Stimulated activated CD8-positive, alpha-beta memory T cell treated with anti-CD3 and anti-CD28 coated beads, Interleukin-7, amount 100 ng/mL, for 24 hours (primary cell): ENCODE measurements around the gene SYNC.

Source experiments
- DNase-seq: peaks from one replicate; pipeline ENCODE4 v3.0.0-alpha.2; 2020; ENCODE audit warnings: low read depth

Gene SYNC

DNA sequence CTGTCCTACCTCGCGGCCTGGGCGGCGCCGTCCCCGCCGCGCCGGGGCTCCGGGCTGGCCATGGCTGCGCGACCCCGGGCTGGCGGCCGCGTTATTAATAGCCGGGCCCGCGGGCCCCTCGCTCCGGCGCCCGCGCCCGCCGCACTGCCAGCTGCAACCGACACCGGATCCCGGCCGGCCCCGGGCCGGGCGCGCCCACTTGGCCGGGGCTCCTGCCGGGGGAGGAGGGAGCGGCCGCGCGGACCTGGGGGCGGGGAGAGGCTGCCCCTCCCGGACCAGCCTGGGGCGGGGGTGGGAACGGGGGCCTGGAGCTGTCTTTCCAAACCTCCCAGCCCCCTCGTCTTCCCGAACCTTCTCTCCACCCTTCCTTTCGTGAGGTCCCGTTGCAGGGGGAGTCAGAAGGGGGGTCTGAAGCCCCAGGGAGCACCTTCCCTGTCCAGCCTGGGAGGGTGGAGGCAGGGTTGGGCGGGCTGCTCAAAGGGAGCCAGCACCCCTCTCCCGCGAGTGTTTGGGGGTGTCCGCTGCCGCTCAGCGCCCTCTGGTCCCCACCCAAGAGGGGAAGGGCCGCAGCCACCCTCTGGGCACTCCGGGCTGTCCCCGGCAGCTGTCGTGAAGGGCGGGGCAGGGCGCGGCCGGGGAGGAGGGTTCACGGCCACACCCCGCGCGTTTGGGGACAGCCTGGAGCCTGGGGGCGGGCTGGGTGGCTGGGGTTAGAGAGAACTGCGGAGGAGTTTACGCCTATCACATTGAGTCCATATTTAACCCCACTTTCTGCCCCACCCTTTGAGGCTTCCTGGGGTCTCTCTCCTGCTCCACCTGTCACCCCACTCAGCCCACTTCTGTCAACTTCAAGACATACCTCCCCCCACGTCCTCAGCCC, at the start of gene SYNC:
TSS of gene SYNC (minus strand) at position 172 of the 880 bp plus-strand sequence. CDS start at position 62, 110 bp downstream.
- no peak for DNase-seq

GRCh38 chr1:32749771-32750170, 47.2 kb upstream of the SYNC start:
- no peak for DNase-seq

DNA sequence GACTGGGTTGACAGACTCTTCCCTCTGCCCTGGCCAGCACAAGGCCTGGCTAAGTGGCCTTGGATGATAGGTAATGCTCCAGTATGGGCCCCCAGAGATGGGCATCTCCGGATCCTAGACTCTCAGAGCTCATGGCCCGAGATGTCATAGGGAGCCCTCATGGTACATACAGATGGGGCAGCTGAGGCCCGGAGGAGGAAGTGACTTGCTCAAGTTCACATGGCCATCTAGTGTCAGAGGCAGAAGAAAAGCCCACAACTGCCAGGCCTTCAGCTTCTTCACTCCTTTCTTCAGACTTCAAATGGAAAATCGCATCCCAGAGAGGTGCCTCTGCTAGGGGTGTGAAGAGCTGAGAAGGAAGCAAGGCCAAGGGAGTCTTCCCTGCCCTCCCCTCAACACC, 46.8 kb upstream of the SYNC start:
- no peak for DNase-seq

DNA sequence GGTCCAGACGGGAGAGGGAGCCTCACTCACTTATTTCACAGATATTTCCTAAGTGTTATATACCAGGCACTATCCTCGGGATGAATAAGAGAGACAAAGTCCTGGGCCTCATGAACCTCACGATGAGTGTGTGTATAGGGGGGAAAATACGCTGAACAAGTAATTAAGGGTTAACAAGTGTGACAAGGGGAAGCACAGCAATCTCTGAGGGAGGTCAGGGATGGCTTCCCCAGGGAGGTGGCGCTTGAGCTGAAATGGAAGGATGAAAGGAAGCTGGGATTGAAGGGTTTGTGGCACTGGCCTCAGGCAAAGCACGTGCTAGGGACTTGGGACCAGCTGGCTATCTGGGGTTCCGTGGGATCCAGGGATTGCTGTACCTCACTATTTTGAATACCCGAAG, 46.4 kb upstream of the SYNC start:
- DNase-seq: no peak

- DNase-seq: no peak
Observed at GRCh38 chr1:32748348-32748747, 45.8 kb upstream of the SYNC start.

DNA sequence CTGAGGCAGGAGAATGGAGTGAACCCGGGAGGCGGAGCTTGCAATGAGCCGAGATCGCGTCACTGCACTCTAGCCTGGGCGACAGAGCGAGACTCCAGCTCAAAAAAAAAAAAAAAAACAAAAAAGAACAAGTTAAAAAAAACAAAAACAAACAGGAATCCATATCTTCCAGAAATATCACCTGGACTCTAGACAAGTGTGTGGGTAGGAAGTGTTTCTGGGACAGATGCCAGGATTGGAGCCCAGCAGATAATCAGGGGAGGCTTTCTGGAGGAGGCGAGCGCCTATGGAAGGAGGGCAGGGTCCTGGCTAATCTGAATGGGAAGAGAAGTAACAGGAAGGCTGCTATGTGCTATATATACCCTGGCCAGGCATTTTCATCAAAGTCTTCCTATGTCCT, 43.6 kb upstream of the SYNC start:
- no peak for DNase-seq

GRCh38 chr1:32744071-32744425, 41.5 kb upstream of the SYNC start:
- DNase-seq: no peak

DNA sequence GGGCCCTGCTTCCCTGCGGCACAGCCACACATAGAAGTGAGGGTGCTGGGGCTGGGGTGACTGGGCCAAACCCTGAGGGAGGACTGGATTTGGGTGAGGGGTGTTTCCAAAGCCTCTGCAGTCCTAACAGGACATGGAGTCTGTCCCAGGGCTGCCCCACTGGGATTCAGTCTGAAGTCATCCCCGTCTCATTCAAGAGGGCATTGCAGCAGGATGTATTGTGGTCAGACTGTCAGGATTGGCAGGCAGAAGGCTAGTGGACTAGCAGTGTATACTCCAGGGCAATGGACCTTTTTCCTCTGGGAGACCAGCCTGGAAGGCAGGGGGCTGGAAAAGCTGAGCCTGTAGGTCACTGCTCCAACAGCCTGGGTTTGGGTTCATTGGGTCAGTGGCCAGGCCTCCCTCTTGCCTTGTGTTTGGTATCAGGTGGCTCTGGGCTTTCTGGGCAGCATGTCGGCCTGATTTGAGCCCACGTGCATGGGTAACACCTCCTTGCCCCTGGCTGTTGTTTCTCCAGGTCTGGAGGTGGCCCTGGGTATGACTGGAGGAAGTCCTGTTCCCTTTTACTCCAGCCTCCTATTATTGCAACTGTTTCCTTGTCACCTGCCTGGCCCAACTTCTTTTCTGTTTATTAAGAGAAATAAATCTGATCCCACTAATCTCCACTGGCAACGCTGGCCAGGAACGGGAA, 41.0 kb upstream of the SYNC start:
- DNase-seq: no peak

- DNase-seq: no peak
Observed at GRCh38 chr1:32742956-32743355, 40.4 kb upstream of the SYNC start.

- no peak for DNase-seq
Observed at GRCh38 chr1:32742199-32742947, 39.8 kb upstream of the SYNC start.

GRCh38 chr1:32741413-32742198, 39.0 kb upstream of the SYNC start:
- DNase-seq: no peak

DNA sequence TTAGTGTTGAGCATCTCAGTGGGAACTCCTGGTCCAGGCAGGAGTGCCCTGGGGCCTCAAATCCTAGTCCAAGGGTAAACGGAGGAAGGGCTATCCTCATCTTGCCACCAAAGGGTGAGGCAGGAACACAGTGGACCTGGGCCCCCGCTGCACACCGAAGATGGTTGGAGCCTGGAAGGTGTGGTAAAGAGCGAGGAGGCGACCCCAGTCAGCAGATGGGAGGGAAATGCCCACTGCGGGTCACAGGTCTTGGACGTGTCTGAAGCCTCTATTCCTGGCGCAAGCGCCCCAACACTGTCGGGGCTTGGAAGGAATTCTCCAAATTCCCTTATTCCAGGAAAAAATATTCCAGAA, 38.5 kb upstream of the SYNC start:
- DNase-seq: no peak

- DNase-seq: no peak
Observed at GRCh38 chr1:32736812-32737791, 34.5 kb upstream of the SYNC start.

GRCh38 chr1:32733582-32734321, 31.2 kb upstream of the SYNC start:
- DNase-seq: no peak

- DNase-seq: no peak
Observed at GRCh38 chr1:32729254-32730046, 26.9 kb upstream of the SYNC start.

DNA sequence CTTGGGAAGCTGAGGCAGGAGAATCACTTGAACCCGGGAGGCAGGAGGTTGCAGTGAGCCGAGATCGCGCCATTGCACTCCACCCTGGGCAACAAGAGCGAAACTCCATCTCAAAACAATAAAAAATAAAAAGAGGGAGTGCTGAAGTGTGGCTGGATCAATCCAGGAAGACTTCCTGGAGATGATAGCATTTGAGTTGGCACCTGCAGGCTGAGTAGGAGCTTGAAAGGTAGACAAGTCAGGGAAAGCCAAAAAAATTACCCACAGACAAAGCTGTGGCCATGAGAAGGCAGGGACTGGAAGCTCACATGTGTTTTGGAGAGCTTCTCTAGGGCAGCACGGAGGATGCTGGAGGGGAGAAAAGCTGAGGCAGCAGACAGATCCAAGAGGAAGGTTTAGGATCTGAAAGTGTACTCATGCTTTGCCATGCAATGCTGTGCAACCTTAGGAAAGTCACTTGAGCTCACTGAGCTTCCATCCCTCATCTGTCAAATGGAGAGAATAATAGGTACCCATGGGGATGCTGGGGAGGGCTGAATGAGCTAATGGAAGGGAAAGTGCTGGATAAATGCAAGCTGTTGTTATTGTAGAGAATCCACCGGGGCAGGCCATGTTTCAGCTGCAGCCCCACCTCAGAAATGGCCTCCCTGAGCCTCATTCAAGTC, 26.0 kb upstream of the SYNC start:
- no peak for DNase-seq

GRCh38 chr1:32727876-32728275, 25.3 kb upstream of the SYNC start:
- DNase-seq: no peak

DNA sequence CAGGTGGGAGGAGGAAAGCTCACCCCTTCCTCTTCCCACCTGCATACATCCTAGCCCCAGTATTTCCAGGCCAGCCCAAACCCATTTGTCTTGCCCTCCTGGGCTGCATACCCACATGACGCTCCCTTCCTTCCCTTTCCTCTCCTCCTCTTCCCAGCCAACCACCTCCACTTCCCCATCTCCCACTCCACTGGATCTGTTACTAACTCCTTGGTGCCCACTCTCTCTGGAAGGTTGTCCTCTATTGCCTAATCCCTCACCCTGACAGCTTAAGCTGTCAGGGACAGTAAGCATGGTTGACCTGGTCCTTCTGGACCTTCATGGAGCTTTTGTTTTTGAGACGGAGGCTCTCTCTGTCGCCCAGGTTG, 23.0 kb upstream of the SYNC start:
- DNase-seq: no peak
